ENCODE data around the gene ANO6.
"Not testable (repeated sequence)": the region's sequence is repeated elsewhere in the genome, so short reads cannot be mapped to it uniquely, and the experiment has no call there.

The ANO6 gene, protein sequence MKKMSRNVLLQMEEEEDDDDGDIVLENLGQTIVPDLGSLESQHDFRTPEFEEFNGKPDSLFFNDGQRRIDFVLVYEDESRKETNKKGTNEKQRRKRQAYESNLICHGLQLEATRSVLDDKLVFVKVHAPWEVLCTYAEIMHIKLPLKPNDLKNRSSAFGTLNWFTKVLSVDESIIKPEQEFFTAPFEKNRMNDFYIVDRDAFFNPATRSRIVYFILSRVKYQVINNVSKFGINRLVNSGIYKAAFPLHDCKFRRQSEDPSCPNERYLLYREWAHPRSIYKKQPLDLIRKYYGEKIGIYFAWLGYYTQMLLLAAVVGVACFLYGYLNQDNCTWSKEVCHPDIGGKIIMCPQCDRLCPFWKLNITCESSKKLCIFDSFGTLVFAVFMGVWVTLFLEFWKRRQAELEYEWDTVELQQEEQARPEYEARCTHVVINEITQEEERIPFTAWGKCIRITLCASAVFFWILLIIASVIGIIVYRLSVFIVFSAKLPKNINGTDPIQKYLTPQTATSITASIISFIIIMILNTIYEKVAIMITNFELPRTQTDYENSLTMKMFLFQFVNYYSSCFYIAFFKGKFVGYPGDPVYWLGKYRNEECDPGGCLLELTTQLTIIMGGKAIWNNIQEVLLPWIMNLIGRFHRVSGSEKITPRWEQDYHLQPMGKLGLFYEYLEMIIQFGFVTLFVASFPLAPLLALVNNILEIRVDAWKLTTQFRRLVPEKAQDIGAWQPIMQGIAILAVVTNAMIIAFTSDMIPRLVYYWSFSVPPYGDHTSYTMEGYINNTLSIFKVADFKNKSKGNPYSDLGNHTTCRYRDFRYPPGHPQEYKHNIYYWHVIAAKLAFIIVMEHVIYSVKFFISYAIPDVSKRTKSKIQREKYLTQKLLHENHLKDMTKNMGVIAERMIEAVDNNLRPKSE

DNA sequence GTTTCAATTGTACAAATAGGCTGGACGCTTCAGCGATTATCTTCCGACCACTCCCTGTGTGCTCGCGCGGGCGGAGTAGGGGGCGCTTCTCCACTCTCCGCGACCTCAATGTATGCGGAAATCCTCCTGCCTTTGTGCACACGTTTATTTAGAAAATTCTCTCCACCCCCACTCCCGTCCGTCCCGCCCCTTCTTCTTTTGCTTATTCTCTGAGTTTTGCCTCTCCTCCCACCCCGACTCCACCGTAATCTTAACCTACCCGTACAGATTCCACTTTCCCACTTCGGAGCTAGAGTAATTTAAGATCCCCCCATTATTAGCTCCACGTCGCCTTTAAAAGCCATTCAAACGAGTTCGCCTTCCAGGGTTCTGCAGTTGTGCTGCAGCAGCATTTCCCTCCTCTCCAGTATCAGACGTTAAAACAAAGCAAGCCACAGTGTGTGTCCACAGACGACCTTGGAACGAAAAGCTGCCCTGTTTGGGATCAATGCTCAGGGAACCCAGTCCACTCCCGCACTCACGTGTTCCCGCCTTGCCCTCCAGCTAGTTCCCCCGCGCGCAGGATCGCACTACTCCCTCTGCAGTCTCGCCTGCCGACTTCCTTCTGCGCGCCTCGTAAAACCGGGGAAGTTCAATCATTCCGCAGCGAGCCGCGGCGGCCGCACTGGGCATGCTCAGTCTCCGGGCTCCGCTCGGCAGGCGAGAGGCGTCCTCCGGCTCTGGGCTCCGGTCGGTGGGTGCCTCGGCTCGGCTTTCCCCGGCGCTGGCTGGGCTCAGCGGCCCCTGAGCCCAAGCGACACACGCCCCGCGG is at the start of gene ANO6:
Gene ANO6 (plus strand): TSS at position 677 of the 811 bp plus-strand sequence. CDS start 227 bp downstream, outside the sequence.
- no peaks in the 10 kb centered on the region for H3K9me3 Mint-ChIP-seq
- peak within 1 kb of the TSS; percentile 86 for H3K27ac Mint-ChIP-seq
- peaks cover 2% of the 10 kb centered on the region for H3K36me3 Mint-ChIP-seq
- H3K4me3 Mint-ChIP-seq, result peak within 1 kb of the TSS; percentile 97
- peak; percentile 71 for ATAC-seq (ENCODE audit: low read depth)
- H3K27me3 Mint-ChIP-seq, result no peaks in the 10 kb centered on the region
- peaks cover 20% of the 10 kb centered on the region for H3K4me1 Mint-ChIP-seq
- DNase-seq (ENCODE audit: low spot score in 2 of 2), result peak; percentile 47 to 59

DNA sequence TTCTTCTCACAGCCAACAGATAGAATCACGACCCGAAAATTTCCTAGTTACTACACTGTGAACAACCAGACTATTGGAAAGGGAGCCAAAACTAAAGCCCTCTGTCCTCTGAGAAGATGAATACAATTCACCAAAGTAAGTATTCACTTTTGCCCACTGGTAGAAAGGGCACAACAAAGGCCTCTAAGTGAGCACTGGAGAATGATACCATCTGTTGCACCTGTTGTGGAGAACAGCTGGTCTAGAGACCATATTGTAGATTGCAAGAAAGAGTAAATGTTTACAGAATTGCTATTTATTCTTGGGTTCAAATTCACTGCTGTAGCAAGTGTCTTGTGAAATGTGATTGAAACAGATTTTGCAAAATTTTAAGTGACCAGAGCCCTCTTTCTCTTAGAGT is 46.9 kb upstream of the ANO6 start:
- Mint-ChIP-seq H3K27me3 (peaks cover 4% of the 10 kb centered on the region), H3K27ac (no peak overlapping the region), H3K9me3 (no peaks in the 10 kb centered on the region), H3K4me3 (no peak overlapping the region), H3K4me1 (no peaks in the 10 kb centered on the region), H3K36me3 (no peaks in the 10 kb centered on the region)
- DNase-seq (ENCODE audit: low spot score in 2 of 2), result no peak
- no peak for ATAC-seq (ENCODE audit: low read depth)

DNA sequence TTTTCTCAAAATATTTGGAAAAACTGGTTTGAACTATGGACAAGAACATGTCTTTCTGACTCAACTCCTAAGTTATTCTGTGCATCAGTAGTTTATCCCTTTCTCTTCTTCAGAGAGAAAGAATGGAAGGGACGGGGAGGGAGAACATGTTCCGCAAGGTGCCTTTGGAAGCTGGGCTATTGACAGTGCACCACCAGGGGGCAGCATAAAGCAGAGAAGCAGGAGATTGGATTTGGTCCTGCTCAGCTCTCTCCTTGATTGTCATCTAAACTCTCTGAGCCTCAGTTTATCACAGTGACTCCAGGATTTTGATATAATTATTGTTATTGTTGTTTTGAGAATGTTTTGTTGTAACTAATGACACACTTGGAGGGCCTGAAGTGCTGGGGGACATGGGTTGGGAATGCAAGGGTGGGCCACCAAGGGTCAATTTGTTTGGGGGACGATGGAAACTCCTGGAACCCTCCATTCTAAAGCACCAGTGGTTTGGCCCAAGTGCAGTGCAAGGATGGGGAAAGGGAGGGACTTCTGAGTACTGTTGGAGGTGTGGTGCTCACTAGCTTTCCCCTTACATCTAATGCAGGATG is 45.3 kb upstream of the ANO6 start:
- ATAC-seq (ENCODE audit: low read depth) (peak; percentile 51), DNase-seq (ENCODE audit: low spot score in 2 of 2) (peak; percentile 70 to 74)
- no peak overlapping the region for H3K4me3 Mint-ChIP-seq
- no peaks in the 10 kb centered on the region for H3K4me1 Mint-ChIP-seq
- peaks cover 10% of the 10 kb centered on the region for H3K36me3 Mint-ChIP-seq
- H3K9me3 Mint-ChIP-seq, result no peaks in the 10 kb centered on the region
- no peak overlapping the region for H3K27ac Mint-ChIP-seq
- peaks cover 2% of the 10 kb centered on the region for H3K27me3 Mint-ChIP-seq

DNA sequence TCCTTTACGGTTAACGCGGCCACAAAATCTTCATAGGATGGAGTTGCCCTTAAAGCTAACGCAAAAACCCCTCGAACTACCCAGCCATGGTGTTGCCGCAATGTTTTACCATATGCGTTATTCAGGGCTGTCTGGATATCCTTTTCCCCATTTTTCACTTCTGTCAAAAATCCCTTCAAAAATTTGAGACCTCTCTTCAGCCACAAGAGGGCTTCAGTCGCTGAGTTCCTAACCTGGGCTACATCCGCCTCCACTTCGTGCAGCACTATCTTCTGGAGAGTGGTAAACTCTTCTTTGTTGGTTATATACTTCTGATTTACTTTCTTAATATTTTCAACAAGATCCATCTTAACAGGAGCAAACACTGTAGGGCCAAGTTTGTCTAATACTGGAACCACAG is 42.6 kb upstream of the ANO6 start:
- not testable (repeated sequence) for H3K4me3 Mint-ChIP-seq; H3K27me3 Mint-ChIP-seq; DNase-seq (ENCODE audit: low spot score in 2 of 2); H3K4me1 Mint-ChIP-seq; H3K27ac Mint-ChIP-seq
- Mint-ChIP-seq H3K9me3 (peaks cover 11% of the 10 kb centered on the region), H3K36me3 (peaks cover 29% of the 10 kb centered on the region)
- peak; percentile 35 for ATAC-seq (ENCODE audit: low read depth)

DNA sequence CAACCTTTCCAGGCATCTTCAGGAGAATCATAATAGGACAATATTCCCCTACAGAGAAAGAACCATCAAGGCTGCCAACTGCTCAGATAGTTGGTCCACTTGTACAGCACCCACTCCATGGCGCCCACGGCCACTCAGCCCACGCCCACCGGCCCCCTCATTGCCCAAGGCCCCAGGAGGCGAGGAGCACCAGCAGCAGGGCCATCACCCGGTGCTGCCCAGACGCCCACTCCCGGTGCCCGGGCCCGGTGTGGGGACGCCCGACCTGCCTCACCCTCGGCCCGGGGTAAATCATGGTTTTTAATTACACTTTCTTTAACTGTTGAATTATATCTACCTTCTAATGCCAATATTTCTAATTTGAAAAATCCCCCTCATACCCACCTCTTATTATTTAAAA is 41.3 kb upstream of the ANO6 start:
- Mint-ChIP-seq H3K36me3 (peaks cover 36% of the 10 kb centered on the region), H3K4me3 (no peak overlapping the region), H3K4me1 (no peaks in the 10 kb centered on the region), H3K9me3 (peaks cover 17% of the 10 kb centered on the region), H3K27ac (no peak overlapping the region), H3K27me3 (no peaks in the 10 kb centered on the region)
- DNase-seq (ENCODE audit: low spot score in 2 of 2), result no peak
- ATAC-seq (ENCODE audit: low read depth), result no peak

DNA sequence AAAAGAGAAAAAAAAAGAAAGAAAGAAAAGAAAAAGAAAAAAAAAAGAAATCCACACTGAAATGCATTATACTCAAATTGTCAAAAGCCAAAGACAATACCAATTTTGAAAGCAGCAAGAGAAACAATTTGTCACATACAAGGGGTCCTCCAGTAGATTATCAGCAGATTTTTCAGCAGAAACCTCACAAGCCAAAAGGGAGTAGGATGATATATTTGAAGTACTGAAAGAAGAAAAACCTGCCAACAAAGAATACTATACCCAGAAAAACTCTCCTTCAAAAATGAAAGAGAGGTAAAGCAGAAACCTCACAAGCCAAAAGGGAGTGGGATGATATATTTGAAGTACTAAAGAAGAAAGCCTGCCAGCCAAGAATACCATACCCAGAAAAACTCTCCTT is 37.1 kb upstream of the ANO6 start:
- no peaks in the 10 kb centered on the region for H3K4me1 Mint-ChIP-seq
- H3K4me3 Mint-ChIP-seq, result no peak overlapping the region

DNA sequence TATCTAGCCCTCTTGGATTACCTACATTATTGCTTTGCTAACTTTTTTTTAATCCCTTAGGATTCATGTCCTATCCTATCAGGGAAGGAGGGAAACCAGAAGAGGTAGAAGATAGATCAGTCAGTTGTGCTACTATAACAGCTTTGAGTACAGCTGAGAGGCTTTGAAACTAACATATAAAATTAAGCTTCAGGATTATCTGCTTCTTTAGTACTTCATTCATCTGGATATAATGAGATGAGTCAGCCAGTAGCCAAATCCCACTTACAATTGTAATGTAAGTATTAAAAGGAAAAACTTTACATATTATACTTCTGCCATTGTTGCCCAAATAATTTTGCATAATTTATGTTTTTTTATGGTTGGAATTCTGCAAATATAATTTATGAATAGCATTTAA is 33.4 kb upstream of the ANO6 start:
- ATAC-seq (ENCODE audit: low read depth), result no peak
- peaks cover 12% of the 10 kb centered on the region for H3K9me3 Mint-ChIP-seq

More for the DNA sequence above, 37.1 kb upstream of the ANO6 start:
- H3K27me3 Mint-ChIP-seq, result no peaks in the 10 kb centered on the region
- H3K9me3 Mint-ChIP-seq, result peaks cover 17% of the 10 kb centered on the region
- DNase-seq (ENCODE audit: low spot score in 2 of 2), result no peak
- ATAC-seq (ENCODE audit: low read depth), result no peak
- H3K27ac Mint-ChIP-seq, result no peak overlapping the region
- H3K36me3 Mint-ChIP-seq, result peaks cover 40% of the 10 kb centered on the region

DNA sequence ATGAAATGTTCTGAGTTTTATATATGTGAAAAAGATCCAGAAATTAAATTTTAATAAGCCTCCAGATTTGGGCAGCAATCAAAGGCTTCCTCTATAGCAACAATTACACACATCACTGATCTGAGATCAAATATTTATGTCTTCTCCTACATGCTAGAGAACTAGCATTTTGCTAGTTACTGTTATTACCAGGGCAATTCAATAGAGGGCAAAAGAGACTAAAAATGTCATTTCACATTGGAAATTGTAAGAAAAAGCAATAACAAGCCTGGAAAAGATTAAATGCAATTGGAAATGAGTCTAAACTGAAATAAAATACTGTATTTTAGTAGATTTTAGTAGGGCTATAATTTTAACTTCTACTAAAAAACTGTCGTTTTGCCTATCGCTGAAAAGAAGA is 32.6 kb upstream of the ANO6 start:
- H3K27ac Mint-ChIP-seq, result no peak overlapping the region

More for the DNA sequence above, 33.4 kb upstream of the ANO6 start:
- Mint-ChIP-seq H3K36me3 (peaks cover 20% of the 10 kb centered on the region), H3K4me1 (peaks cover 9% of the 10 kb centered on the region), H3K27me3 (no peaks in the 10 kb centered on the region), H3K4me3 (no peak overlapping the region), H3K27ac (no peak overlapping the region)
- DNase-seq (ENCODE audit: low spot score in 2 of 2), result no peak

DNA sequence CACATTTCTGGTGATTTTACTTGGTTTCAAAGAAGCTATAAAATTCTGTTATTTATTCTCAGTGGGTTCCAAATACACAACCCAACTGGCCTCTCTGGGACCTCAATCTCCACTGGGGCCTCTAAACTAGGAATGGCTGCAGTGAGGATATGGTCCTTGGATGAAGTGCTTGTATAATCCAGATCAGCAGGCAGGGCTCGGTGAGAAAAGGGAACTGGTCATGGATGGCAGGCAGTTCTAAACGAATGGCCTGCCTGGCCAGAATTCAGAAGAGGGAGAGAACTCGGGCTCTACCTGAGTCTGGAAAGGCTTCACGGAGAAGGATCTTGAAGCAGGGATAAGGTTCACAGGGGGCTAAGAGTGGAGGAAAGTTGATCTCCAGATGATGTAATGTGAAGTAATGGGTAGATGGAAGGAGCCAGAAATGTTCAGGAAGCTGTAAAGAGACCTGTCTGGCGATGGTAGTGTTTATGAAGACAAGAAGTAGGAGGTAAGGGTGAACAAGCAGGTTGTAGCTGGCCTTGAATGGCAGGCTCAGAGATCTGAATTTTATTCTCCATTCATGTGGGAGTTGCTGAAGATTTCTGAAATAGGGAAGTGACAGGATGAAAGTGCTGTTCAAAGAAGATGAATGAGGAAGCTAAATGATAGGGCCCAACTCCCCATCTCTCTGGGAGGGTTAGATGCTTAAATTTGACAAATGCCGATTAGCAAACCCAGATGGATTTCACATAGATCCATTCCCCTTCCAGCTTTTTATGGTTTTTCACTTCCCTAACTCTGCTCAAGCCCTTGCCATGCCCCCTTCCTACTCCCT is 31.5 kb upstream of the ANO6 start:
- H3K36me3 Mint-ChIP-seq, result peaks cover 15% of the 10 kb centered on the region
- no peaks in the 10 kb centered on the region for H3K9me3 Mint-ChIP-seq
- H3K4me1 Mint-ChIP-seq, result peaks cover 9% of the 10 kb centered on the region
- H3K27me3 Mint-ChIP-seq, result no peaks in the 10 kb centered on the region
- H3K27ac Mint-ChIP-seq, result peak overlapping the region; percentile 11
- no peak for DNase-seq (ENCODE audit: low spot score in 2 of 2)
- no peak overlapping the region for H3K4me3 Mint-ChIP-seq
- ATAC-seq (ENCODE audit: low read depth), result peak; percentile 57

More for the DNA sequence above, 32.6 kb upstream of the ANO6 start:
- Mint-ChIP-seq H3K27me3 (no peaks in the 10 kb centered on the region), H3K36me3 (peaks cover 17% of the 10 kb centered on the region), H3K9me3 (peaks cover 7% of the 10 kb centered on the region), H3K4me3 (no peak overlapping the region), H3K4me1 (peaks cover 9% of the 10 kb centered on the region)
- no peak for ATAC-seq (ENCODE audit: low read depth)
- DNase-seq (ENCODE audit: low spot score in 2 of 2), result no peak

DNA sequence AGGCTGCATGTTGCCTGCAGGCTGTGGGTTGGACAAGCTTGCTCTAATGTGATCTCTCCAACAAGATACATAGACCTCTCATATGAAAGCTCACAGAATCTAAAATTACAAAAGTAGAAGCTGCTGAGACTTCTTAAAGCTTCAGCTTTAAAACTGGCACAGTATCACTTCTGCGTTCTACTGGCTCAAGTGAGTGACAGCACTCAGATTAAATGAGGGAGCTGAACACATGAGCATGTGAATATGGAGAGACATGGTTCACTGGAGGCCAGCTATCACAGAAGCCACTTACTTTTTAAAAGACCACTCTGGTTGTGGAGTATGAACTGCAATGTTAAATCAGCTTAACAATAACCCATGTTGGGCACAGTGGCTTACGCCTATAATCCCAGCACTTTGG is 29.1 kb upstream of the ANO6 start:
- ATAC-seq (ENCODE audit: low read depth), result no peak
- DNase-seq (ENCODE audit: low spot score in 2 of 2), result no peak
- Mint-ChIP-seq H3K9me3 (no peaks in the 10 kb centered on the region), H3K36me3 (peaks cover 16% of the 10 kb centered on the region), H3K27me3 (no peaks in the 10 kb centered on the region), H3K27ac (no peak overlapping the region), H3K4me1 (peaks cover 9% of the 10 kb centered on the region), H3K4me3 (no peak overlapping the region)

DNA sequence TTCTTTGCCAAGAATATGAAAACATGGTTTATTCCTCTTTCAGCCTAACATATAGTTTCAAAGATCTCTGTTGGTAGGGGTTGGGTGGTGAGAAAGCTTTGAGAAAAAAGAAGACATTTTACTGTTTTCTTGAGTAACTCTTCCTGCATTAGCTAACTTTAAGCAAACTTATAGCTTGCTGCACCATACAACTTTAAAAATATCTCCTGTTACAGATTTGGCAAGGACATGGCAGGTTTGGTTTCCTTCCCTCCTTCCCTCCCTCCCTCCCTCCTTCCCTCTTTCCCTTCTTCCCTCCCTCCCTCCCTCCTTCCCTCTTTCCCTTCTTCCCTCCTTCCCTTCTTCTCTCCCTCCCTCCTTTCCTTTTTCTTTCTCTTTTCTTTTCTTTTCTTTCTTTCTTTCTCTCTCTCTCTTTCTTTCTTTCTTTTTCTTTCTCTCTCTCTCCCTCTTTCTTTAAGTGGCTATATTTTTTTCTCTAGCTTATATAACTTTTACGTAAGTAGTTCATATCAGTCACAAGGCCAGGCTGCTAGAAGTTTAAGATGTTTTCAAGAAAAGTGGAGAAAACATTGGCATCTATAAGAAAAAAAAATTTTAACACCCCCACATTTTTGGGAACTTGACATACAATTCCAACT is 26.0 kb upstream of the ANO6 start:
- H3K4me3 Mint-ChIP-seq, result no peak overlapping the region
- H3K4me1 Mint-ChIP-seq, result peaks cover 5% of the 10 kb centered on the region
- peaks cover 15% of the 10 kb centered on the region for H3K36me3 Mint-ChIP-seq
- DNase-seq (ENCODE audit: low spot score in 2 of 2), result no peak
- no peaks in the 10 kb centered on the region for H3K27me3 Mint-ChIP-seq
- H3K27ac Mint-ChIP-seq, result no peak overlapping the region
- no peak for ATAC-seq (ENCODE audit: low read depth)
- no peaks in the 10 kb centered on the region for H3K9me3 Mint-ChIP-seq

DNA sequence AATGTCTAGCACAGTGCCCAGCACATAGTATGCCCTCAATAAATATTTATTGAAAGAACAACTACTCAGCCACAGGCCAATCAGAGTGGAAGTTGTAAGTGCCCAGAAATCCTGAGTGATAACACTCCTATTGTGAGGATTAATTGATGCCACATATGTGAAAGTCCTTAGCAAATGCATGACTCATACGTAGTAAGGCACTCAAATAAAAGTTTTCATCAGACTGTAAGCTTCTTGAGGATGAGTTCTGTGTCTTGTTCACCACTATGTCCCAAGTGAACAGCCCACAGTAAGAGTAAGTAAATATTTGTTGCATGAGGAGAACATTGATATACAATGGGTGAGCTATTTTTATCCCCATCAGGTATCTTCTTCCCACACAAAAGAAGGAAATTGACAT is 24.7 kb upstream of the ANO6 start:
- Mint-ChIP-seq H3K9me3 (no peaks in the 10 kb centered on the region), H3K4me1 (peaks cover 3% of the 10 kb centered on the region), H3K4me3 (no peak overlapping the region), H3K27ac (no peak overlapping the region), H3K36me3 (peaks cover 14% of the 10 kb centered on the region), H3K27me3 (no peaks in the 10 kb centered on the region)
- ATAC-seq (ENCODE audit: low read depth) (no peak), DNase-seq (ENCODE audit: low spot score in 2 of 2) (no peak)
